Measurements from ENCODE around the gene CRYBG2.
"Not testable (repeated sequence)": the region's sequence is repeated elsewhere in the genome, so short reads cannot be mapped to it uniquely, and the experiment has no call there.

The CRYBG2 gene

GRCh38 chr1:26307966-26308899, 45.7 kb downstream of the CRYBG2 start:
- not testable (repeated sequence) for H3K4me3 ChIP-seq (ENCODE audit: insufficient read depth, low read depth, low read length, poor library complexity, severe bottlenecking); H3K27me3 ChIP-seq (replicated peaks; ENCODE audit: control insufficient read depth, insufficient read depth, low read length, poor library complexity, severe bottlenecking); DNase-seq; H3K9me3 ChIP-seq (ENCODE audit: control insufficient read depth, low read length); H3K36me3 ChIP-seq (ENCODE audit: control insufficient read depth, insufficient read depth, low read length)
- peaks cover 16% of the 10 kb centered on the region for H3K4me1 ChIP-seq (ENCODE audit: control insufficient read depth, insufficient read depth, low read length, poor library complexity, severe bottlenecking)
- peak overlapping the region; percentile 76 for H3K27ac ChIP-seq (ENCODE audit: insufficient read depth, low read length, poor library complexity, severe bottlenecking)

GRCh38 chr1:26307363-26307781, 46.6 kb downstream of the CRYBG2 start:
- H3K27me3 ChIP-seq (replicated peaks; ENCODE audit: control insufficient read depth, insufficient read depth, low read length, poor library complexity, severe bottlenecking): no peaks in the 10 kb centered on the region
- no peak overlapping the region for H3K4me3 ChIP-seq (ENCODE audit: insufficient read depth, low read depth, low read length, poor library complexity, severe bottlenecking)
- H3K27ac ChIP-seq (ENCODE audit: insufficient read depth, low read length, poor library complexity, severe bottlenecking): peak overlapping the region; percentile 76
- H3K36me3 ChIP-seq (ENCODE audit: control insufficient read depth, insufficient read depth, low read length): no peaks in the 10 kb centered on the region
- H3K9me3 ChIP-seq (ENCODE audit: control insufficient read depth, low read length): no peaks in the 10 kb centered on the region
- peaks cover 16% of the 10 kb centered on the region for H3K4me1 ChIP-seq (ENCODE audit: control insufficient read depth, insufficient read depth, low read length, poor library complexity, severe bottlenecking)
- DNase-seq: no peak

- Histone ChIP-seq H3K27ac (ENCODE audit: insufficient read depth, low read length, poor library complexity, severe bottlenecking) (peak within 1 kb of the TSS; percentile 76), H3K4me1 (ENCODE audit: control insufficient read depth, insufficient read depth, low read length, poor library complexity, severe bottlenecking) (peaks cover 16% of the 10 kb centered on the region), H3K4me3 (ENCODE audit: insufficient read depth, low read depth, low read length, poor library complexity, severe bottlenecking) (peak within 1 kb of the TSS; percentile 71), H3K27me3 (replicated peaks; ENCODE audit: control insufficient read depth, insufficient read depth, low read length, poor library complexity, severe bottlenecking) (no peaks in the 10 kb centered on the region), H3K9me3 (ENCODE audit: control insufficient read depth, low read length) (no peaks in the 10 kb centered on the region), H3K36me3 (ENCODE audit: control insufficient read depth, insufficient read depth, low read length) (no peaks in the 10 kb centered on the region)
- peak; percentile 87 to 92 (median 88) for DNase-seq
Measured at GRCh38 chr1:26306290-26307229, 47.4 kb downstream of the CRYBG2 start, which contains the start of gene UBXN11. UBXN11 (minus strand) TSS chr1:26306636; CDS start chr1:26302883, 3,753 bp downstream.

GRCh38 chr1:26305667-26306289, 48.2 kb downstream of the CRYBG2 start:
- DNase-seq: no peak
- H3K4me3 ChIP-seq (ENCODE audit: insufficient read depth, low read depth, low read length, poor library complexity, severe bottlenecking): peak overlapping the region; percentile 71
- no peaks in the 10 kb centered on the region for H3K27me3 ChIP-seq (replicated peaks; ENCODE audit: control insufficient read depth, insufficient read depth, low read length, poor library complexity, severe bottlenecking)
- H3K27ac ChIP-seq (ENCODE audit: insufficient read depth, low read length, poor library complexity, severe bottlenecking): peak overlapping the region; percentile 76
- H3K36me3 ChIP-seq (ENCODE audit: control insufficient read depth, insufficient read depth, low read length): no peaks in the 10 kb centered on the region
- H3K9me3 ChIP-seq (ENCODE audit: control insufficient read depth, low read length): no peaks in the 10 kb centered on the region
- H3K4me1 ChIP-seq (ENCODE audit: control insufficient read depth, insufficient read depth, low read length, poor library complexity, severe bottlenecking): peaks cover 19% of the 10 kb centered on the region

- no peak overlapping the region for H3K27ac ChIP-seq (ENCODE audit: insufficient read depth, low read length, poor library complexity, severe bottlenecking)
- no peak for DNase-seq
- peaks cover 19% of the 10 kb centered on the region for H3K4me1 ChIP-seq (ENCODE audit: control insufficient read depth, insufficient read depth, low read length, poor library complexity, severe bottlenecking)
- H3K9me3 ChIP-seq (ENCODE audit: control insufficient read depth, low read length): no peaks in the 10 kb centered on the region
- no peaks in the 10 kb centered on the region for H3K36me3 ChIP-seq (ENCODE audit: control insufficient read depth, insufficient read depth, low read length)
- H3K27me3 ChIP-seq (replicated peaks; ENCODE audit: control insufficient read depth, insufficient read depth, low read length, poor library complexity, severe bottlenecking): no peaks in the 10 kb centered on the region
- no peak overlapping the region for H3K4me3 ChIP-seq (ENCODE audit: insufficient read depth, low read depth, low read length, poor library complexity, severe bottlenecking)
Measured at GRCh38 chr1:26302733-26303405, 51.1 kb downstream of the CRYBG2 start.

GRCh38 chr1:26300578-26301275, 53.2 kb downstream of the CRYBG2 start:
- no peak overlapping the region for H3K4me3 ChIP-seq (ENCODE audit: insufficient read depth, low read depth, low read length, poor library complexity, severe bottlenecking)
- H3K4me1 ChIP-seq (ENCODE audit: control insufficient read depth, insufficient read depth, low read length, poor library complexity, severe bottlenecking): peaks cover 8% of the 10 kb centered on the region
- no peaks in the 10 kb centered on the region for H3K27me3 ChIP-seq (replicated peaks; ENCODE audit: control insufficient read depth, insufficient read depth, low read length, poor library complexity, severe bottlenecking)
- no peaks in the 10 kb centered on the region for H3K9me3 ChIP-seq (ENCODE audit: control insufficient read depth, low read length)
- DNase-seq: no peak
- H3K27ac ChIP-seq (ENCODE audit: insufficient read depth, low read length, poor library complexity, severe bottlenecking): no peak overlapping the region
- H3K36me3 ChIP-seq (ENCODE audit: control insufficient read depth, insufficient read depth, low read length): no peaks in the 10 kb centered on the region

GRCh38 chr1:26297791-26298124, 56.2 kb downstream of the CRYBG2 start:
- H3K27ac ChIP-seq (ENCODE audit: insufficient read depth, low read length, poor library complexity, severe bottlenecking): no peak overlapping the region
- no peaks in the 10 kb centered on the region for H3K9me3 ChIP-seq (ENCODE audit: control insufficient read depth, low read length)
- no peak for DNase-seq
- peaks cover 6% of the 10 kb centered on the region for H3K4me1 ChIP-seq (ENCODE audit: control insufficient read depth, insufficient read depth, low read length, poor library complexity, severe bottlenecking)
- H3K4me3 ChIP-seq (ENCODE audit: insufficient read depth, low read depth, low read length, poor library complexity, severe bottlenecking): no peak overlapping the region
- no peaks in the 10 kb centered on the region for H3K36me3 ChIP-seq (ENCODE audit: control insufficient read depth, insufficient read depth, low read length)
- no peaks in the 10 kb centered on the region for H3K27me3 ChIP-seq (replicated peaks; ENCODE audit: control insufficient read depth, insufficient read depth, low read length, poor library complexity, severe bottlenecking)

- H3K36me3 ChIP-seq (ENCODE audit: control insufficient read depth, insufficient read depth, low read length): no peaks in the 10 kb centered on the region
- no peak overlapping the region for H3K27ac ChIP-seq (ENCODE audit: insufficient read depth, low read length, poor library complexity, severe bottlenecking)
- H3K9me3 ChIP-seq (ENCODE audit: control insufficient read depth, low read length): no peaks in the 10 kb centered on the region
- DNase-seq: no peak
- peaks cover 6% of the 10 kb centered on the region for H3K4me1 ChIP-seq (ENCODE audit: control insufficient read depth, insufficient read depth, low read length, poor library complexity, severe bottlenecking)
- H3K27me3 ChIP-seq (replicated peaks; ENCODE audit: control insufficient read depth, insufficient read depth, low read length, poor library complexity, severe bottlenecking): no peaks in the 10 kb centered on the region
- H3K4me3 ChIP-seq (ENCODE audit: insufficient read depth, low read depth, low read length, poor library complexity, severe bottlenecking): no peak overlapping the region
Measured at GRCh38 chr1:26297057-26297790, 56.7 kb downstream of the CRYBG2 start.

Data from effector memory CD4-positive, alpha-beta T cell (primary cell).